GM18873 (cell line): Measurements from ENCODE around the gene CXCL8.
"Not testable (repeated sequence)": the region's sequence is repeated elsewhere in the genome, so short reads cannot be mapped to it uniquely, and the experiment has no call there.

Source experiments
- ATAC-seq: cut with Tn5 transposase; IDR thresholded peaks from one replicate; pipeline ENCODE4 v1.9.1; 2021; ENCODE audit warnings: mild to moderate bottlenecking, moderate library complexity, moderate number of reproducible peaks; ENCODE audit not compliant: unreplicated experiment, low FRiP score

CXCL8 gene

DNA sequence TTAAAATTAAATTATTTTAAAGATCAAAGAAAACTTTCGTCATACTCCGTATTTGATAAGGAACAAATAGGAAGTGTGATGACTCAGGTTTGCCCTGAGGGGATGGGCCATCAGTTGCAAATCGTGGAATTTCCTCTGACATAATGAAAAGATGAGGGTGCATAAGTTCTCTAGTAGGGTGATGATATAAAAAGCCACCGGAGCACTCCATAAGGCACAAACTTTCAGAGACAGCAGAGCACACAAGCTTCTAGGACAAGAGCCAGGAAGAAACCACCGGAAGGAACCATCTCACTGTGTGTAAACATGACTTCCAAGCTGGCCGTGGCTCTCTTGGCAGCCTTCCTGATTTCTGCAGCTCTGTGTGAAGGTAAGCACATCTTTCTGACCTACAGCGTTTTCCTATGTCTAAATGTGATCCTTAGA, at the start of gene CXCL8:
Gene CXCL8, plus strand, starts transcription at position 217 of the 426 bp plus-strand sequence. Its CDS starts 90 bp downstream, at position 307.
- ATAC-seq: no peak

DNA sequence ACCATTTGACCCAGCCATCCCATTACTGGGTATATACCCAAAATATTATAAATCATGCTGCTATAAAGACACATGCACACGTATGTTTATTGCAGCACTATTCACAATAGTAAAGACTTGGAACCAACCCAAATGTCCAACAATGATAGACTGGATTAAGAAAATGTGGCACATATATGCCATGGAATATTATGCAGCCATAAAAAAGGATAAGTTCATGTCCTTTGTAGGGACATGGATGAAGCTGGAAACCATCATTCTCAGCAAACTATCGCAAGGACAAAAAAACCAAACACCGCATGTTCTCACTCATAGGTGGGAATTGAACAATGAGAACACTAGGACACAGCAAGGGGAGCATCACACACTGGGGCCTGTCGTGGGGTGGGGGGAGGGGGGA, 49.2 kb upstream of the CXCL8 start:
- ATAC-seq: not testable (repeated sequence)

GRCh38 chr4:73691759-73692158, 48.6 kb upstream of the CXCL8 start:
- ATAC-seq: no peak

DNA sequence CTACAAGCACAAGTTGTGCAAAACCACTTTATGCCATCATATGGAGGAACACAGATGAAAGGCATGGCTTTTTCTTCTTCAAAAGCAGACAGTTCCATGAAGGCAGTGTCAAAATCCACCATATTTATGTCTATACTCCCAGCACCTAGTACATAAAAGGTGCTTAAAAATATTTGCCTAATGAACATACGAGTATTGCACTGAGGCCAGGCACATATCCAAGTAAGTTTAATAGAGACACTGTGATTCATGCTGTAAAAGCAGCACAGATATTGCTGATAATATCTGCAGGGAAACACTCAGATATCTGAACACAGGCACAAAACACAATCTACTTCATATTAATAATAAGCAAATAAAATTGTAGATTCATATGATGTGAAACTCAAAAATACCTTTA, 48.1 kb upstream of the CXCL8 start:
- ATAC-seq: no peak

- no peak for ATAC-seq
These were observed 47.7 kb upstream of the CXCL8 start for GRCh38 chr4:73692701-73693100.

DNA sequence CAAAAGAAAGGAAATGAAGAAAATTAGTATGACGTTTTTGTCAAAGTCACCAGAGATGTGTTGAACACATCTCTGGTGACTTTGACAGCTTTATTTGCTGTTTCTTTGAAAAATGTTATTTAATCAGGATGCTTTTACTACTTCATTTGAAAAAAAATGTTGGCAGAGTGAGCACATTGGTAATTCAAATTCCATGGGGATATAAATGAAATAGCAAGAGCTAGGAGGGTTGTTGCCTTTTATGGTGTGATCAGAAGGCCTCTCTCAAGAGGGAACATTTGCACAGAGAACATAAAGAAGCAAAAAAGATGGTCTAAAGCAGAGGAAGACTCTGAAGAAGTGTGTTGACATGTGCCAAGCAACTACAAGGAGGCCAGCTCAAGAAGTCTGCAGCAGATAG, 46.6 kb upstream of the CXCL8 start:
- ATAC-seq: no peak

GRCh38 chr4:73698217-73698616, 42.2 kb upstream of the CXCL8 start:
- ATAC-seq: no peak

DNA sequence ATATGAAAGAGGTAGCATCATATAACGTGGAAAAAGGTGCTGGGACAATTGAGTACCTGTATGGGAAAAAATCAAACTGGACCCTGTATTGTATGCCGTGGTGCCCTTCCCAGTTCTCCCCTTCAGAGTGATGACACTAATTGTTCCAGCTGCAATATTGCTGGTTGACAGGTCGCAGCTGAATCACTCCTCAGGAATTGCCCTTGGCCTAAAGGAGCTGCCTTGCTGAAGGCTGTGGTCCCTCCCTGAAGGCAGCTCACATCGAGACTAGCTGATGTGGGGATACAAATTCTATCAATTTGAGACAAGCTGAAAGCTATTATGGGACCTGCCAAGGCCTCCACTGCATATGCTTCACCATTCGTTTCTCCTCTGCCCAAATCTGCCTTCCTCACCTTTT, 39.3 kb upstream of the CXCL8 start:
- no peak for ATAC-seq

DNA sequence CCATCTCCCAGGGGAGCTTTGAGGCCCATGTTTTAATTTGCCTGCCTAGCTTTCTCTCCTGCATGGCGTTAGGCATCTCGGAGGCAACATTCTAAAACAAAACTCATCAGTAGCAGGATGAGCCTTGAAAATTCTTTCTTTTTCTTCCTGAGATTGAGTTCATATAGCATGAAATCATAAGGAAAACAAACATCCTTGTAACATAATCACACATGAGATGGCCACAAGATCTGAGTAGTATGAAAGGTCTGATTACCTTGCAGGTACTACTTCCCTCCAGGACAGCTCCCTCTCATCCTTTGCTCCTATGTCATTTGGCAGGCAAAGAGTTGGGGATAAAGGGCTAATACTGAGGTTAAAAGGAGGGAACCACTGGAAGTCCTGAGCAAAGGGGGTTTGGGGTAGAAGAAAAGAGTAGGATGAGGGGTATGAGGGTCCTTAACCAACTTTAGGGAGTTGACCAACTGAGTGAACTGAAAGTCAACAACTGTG, 37.5 kb upstream of the CXCL8 start:
- ATAC-seq: no peak

DNA sequence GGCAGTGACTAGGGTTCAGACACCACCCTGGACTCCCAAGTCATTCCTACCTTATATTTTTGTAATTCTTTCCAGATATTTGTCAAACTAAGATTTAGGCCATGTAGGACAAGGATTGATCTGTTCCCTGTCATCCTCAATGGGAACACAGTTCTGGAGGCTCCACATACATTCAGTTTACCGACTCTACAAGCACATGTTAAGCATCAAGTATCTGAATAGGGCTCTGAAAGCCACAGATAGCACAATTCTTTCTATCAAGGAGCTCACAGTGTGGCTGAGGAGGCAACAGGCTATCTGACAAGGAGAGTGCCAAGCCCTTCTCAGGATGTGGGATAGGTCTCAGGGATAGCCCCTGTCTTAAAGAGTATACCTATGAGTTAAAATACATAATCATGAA, 37.0 kb upstream of the CXCL8 start:
- no peak for ATAC-seq

- no peak for ATAC-seq
These were observed 35.9 kb upstream of the CXCL8 start for GRCh38 chr4:73704314-73705055.

DNA sequence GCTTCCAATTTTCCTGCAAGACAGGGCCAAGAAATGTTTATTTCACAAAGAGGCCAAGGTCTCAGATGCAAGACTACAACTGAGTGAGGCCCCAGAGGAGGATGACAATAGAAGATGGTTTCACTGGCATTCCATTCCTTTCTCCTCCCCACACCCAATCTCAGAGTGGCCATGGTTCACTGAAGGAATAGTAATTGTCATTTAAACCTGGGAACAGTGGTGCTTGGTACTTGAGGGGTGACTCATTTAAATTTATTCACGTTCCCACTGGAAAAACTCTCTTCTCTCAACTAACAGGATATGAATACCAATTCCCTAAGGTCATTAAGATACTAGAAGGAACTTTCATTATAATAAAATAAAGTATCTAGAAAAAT, 35.3 kb upstream of the CXCL8 start:
- ATAC-seq: no peak

GRCh38 chr4:73705721-73706120, 34.6 kb upstream of the CXCL8 start:
- ATAC-seq: no peak

- ATAC-seq: no peak
These were observed 33.6 kb upstream of the CXCL8 start for GRCh38 chr4:73706811-73707210.

- no peak for ATAC-seq
These were observed 33.0 kb upstream of the CXCL8 start for GRCh38 chr4:73707269-73707875.

GRCh38 chr4:73707918-73708577, 32.3 kb upstream of the CXCL8 start:
- ATAC-seq: no peak

DNA sequence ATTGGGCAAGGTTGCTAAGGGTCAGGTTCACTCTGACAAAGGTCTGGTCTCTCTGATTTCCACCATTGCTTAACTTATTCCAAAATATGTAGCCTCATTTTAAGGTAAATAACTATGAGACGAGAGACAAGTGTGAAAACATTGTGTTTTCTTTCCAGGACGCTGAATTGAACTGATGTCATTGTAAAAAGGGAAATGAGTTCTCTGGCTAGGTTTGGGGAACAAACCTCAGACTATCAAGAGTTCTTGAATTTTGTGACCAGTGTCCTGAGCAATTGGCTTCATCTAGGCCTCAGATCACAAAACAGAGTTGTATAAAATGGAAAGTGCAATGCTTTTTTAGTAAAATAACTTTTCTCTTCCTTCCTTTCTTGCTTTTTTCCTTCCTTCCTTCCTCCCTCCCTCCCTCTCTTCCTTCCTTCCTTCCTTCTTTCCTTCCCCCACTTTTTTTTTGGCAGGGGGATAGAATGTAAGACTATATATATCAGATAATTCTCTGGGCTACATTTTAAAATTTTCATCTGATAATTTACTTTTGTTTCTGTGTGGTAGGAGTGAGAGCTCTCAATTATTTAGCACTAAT, 30.8 kb upstream of the CXCL8 start:
- no peak for ATAC-seq

DNA sequence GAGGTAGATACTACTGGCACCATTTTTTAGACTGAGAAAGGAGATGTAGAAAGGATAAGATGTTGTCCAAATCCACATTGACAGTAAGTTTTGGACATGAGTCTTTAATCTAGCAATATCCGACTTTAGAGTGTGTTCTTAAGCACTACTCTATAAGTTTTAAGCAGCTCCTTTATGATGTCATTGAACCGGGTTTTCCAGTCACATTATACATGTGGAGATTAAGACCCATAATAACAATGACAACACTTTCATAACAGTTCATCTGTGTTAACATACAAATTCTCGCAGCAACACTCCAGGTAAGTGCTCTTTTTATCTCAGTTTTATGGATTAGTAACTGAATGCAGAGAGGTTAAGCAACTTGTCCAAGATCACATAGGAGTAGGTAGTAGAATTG, 30.3 kb upstream of the CXCL8 start:
- no peak for ATAC-seq

DNA sequence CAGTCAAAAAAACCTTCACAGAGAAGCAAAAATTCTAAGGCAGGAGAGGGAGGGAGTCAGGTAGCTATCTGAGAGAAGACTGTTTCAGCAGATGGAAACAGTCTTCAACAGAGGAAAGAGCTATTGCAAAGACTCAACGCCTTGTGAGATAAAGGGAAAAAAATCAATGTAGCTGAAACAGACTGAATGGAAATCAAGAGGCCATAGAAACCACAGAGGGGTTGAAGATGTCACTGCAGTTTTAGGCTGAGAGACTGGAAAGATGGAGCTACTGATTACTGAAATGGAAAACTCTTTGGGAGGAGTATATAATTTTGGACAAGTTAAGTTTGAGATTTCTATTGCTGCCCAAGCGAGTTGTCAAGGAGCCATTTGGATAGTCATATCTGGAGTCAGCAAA, 28.4 kb upstream of the CXCL8 start:
- no peak for ATAC-seq

DNA sequence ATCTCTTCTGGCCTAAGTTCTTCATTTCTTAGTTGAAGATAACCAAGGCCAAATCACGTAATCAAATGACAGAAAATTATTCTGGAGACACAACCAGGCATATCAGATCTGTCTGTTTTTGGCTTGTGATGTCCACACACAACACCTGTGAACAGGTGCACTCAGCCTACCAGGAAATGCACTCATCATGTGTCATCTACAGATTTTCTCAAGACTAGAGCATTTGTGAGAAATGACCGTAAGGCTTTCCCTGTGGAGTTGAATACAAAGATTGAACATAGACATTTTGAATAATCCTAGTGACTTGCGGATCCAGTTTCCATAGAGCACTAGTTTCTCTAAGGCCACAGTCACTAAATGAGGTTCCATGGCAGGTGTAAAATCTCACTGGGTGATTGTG, 26.7 kb upstream of the CXCL8 start:
- ATAC-seq: no peak

DNA sequence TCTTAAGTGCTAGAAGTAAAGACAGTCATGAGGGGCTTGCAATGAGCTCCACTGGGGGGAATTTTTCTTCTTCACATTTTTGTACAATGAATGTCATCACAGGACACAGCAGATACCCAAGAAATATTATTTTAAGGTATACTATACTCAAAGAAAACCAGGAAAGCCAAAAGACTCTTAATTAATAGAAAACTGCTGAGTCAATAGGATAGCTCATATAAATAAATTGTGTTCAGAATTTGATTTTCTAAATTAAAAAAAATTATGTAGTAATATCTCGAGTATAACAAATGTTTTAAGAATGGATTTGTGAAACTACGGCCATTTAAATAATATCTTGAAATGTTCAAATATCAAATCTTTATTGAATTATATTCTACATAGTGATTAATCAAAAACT, 25.7 kb upstream of the CXCL8 start:
- ATAC-seq: no peak
